Psoas muscle (tissue), 8 donors: ENCODE data around the gene CRTC3. TPM values are rescaled to one million over a fixed set of nuclear protein-coding genes. Genes with fewer than 3 reads are reported as not detected.
"Not testable (repeated sequence)": the region's sequence is repeated elsewhere in the genome, so short reads cannot be mapped to it uniquely, and the experiment has no call there.

Experiments
- ATAC-seq, 4 donors: fragments of 200-7000 bp; cut with Tn5 transposase; one replicate each; pipeline ENCODE4 v1.9.1; 2020; ENCODE audit warnings: moderate library complexity in 3 of 4, mild to moderate bottlenecking in 2 of 4
- DNase-seq, 2 donors: peaks; one replicate each; pipeline ENCODE4 v3.0.0-alpha.2; 2020
- H3K27ac ChIP-seq: fragments of 200-600 bp; one replicate; pipeline ENCODE4 v1.8.0; 2022
- H3K27me3 ChIP-seq, 3 donors: fragments of 200-600 bp in 1 of 3; one replicate each; pipeline versions ENCODE4 v1.6.1 to v1.8.0; 2013 to 2022; ENCODE audit warnings: low read length in 2 of 3, mild to moderate bottlenecking in 2 of 3, moderate library complexity in 1 of 3; ENCODE audit not compliant: insufficient read depth in 3 of 3
- H3K36me3 ChIP-seq, 2 donors: fragments of 200-600 bp in 1 of 2; one replicate each; pipeline versions ENCODE4 v1.6.1 to v1.8.0; 2013 to 2022; ENCODE audit warnings: low read depth in 1 of 2, mild to moderate bottlenecking in 1 of 2, moderate library complexity in 1 of 2; ENCODE audit not compliant: insufficient read depth in 1 of 2
- H3K4me1 ChIP-seq: fragments of 200-600 bp; one replicate; pipeline ENCODE4 v1.8.0; 2022
- H3K4me3 ChIP-seq: fragments of 200-600 bp; one replicate; pipeline ENCODE4 v1.8.0; 2022; ENCODE audit warnings: mild to moderate bottlenecking
- H3K9me3 ChIP-seq: fragments of 200-600 bp; one replicate; pipeline ENCODE4 v1.8.0; 2022
- CTCF ChIP-seq: fragments of 200-600 bp; IDR thresholded peaks from one replicate; pipeline ENCODE4 v1.8.0; 2022; ENCODE audit warnings: antibody characterized with exemption
- WGBS, 3 donors: extraction: QIAGEN DNeasy Blood & Tissue Kit; methylation state at CpG; one replicate each; pipeline versions ENCODE4 v1.1.6 to v1.1.7; 2013; 5-methylcytosine and 5-hydroxymethylcytosine counted together
- intact Hi-C, 2 donors: fragments of 100-400 bp; cut with DNase I; formaldehyde crosslinking; loops; one replicate each; pipeline versions ENCODE4 v1.11.0 to v1.14.2; 2022
- polyA plus RNA-seq, 3 donors: library from polyadenylated mRNA; stranded (reverse); fragments of 200-250 nt; gene quantifications; one replicate each; pipeline ENCODE4 v1.2.3, GENCODE V29; 2013
- total RNA-seq, 4 donors: library from RNA; stranded (reverse); fragmentation: NEBNext Ultra II Directional in 2 of 4; extraction: Animal tissue kit (Norgen Biotek cat#: 25700) in 2 of 4; gene quantifications; one replicate each; pipeline versions ENCODE4 v1.2.1 to v1.2.4, GENCODE V29; 2021 to 2023
- donor health status: healthy with polysubstance abuse.
- donor health status: DM: no; HTN: no; CAD: no; lungs with moderate emphysema.
- donor health status: Bipolar disorder and iron deficiency.
- donor health status: healthy.
- donor health status: DM: yes; HTN: yes; CAD: no.
- donor health status: DM: no; HTN: no; CAD: no.
- donor health status: DM: no; HTN: no; CAD: no.
- donor health status: DM: yes; HTN: yes; CAD: no.

CRTC3 gene
- total and polyA plus RNA-seq, 7 donors = 6.9 to 30.8 (median 15.3) TPM

GRCh38 chr15:90629217-90629616 is 99.5 kb downstream of the CRTC3 start:
- intact Hi-C loops = no loop called here
- H3K36me3 ChIP-seq = peaks cover 6 to 84% of the 10 kb centered on the region in 2 donors
- H3K27me3 ChIP-seq = no peaks in the 10 kb centered on the region
- H3K4me1 ChIP-seq = peaks cover 6% of the 10 kb centered on the region
- no peak for DNase-seq
- no peak overlapping the region for H3K4me3 ChIP-seq
- no peaks in the 10 kb centered on the region for H3K9me3 ChIP-seq
- no peak overlapping the region for H3K27ac ChIP-seq
- 88 to 93% (median 92%) methylated on average over 12 of the region's 12 CpGs for WGBS, 3 donors
- no peak for TF ChIP-seq CTCF
- ATAC-seq = no peak

- WGBS, 3 donors = 94 to 98% (median 95%) methylated on average over 3 of the region's 3 CpGs
- H3K4me1 ChIP-seq = no peaks in the 10 kb centered on the region
- intact Hi-C loops = no loop called here
- H3K36me3 ChIP-seq = peaks cover 3 to 74% of the 10 kb centered on the region in 2 donors
- ATAC-seq (no peak), DNase-seq (no peak)
- H3K4me3 ChIP-seq = no peak overlapping the region
- no peaks in the 10 kb centered on the region for H3K27me3 ChIP-seq
- no peaks in the 10 kb centered on the region for H3K9me3 ChIP-seq
- no peak overlapping the region for H3K27ac ChIP-seq
- no peak for TF ChIP-seq CTCF
Observed at GRCh38 chr15:90633360-90633759, 103.6 kb downstream of the CRTC3 start.

- H3K36me3 ChIP-seq = peaks cover 0 to 74% of the 10 kb centered on the region in 2 donors
- DNase-seq, H3K4me1 ChIP-seq, intact Hi-C loops, H3K27ac ChIP-seq, H3K4me3 ChIP-seq, H3K9me3 ChIP-seq, ATAC-seq, H3K27me3 ChIP-seq: not testable (repeated sequence)
- WGBS, 3 donors = 38 to 62% (median 56%) methylated on average over 1 to 2 of the region's 3 CpGs
Observed at GRCh38 chr15:90636993-90637392, 107.3 kb downstream of the CRTC3 start.

- no peak for TF ChIP-seq CTCF
- Histone ChIP-seq H3K4me3 (no peak overlapping the region), H3K4me1 (no peaks in the 10 kb centered on the region), H3K36me3 (peaks cover 2 to 74% of the 10 kb centered on the region in 2 donors), H3K27me3 (no peaks in the 10 kb centered on the region), H3K9me3 (no peaks in the 10 kb centered on the region), H3K27ac (no peak overlapping the region)
- no peak for ATAC-seq
- whole genome bisulfite sequencing, 3 donors = 57 to 75% (median 67%) methylated on average over 6 of the region's 6 CpGs
- DNase-seq = no peak
- intact Hi-C loops = no loop called here
Observed at GRCh38 chr15:90637693-90638092, 108.0 kb downstream of the CRTC3 start.

- intact Hi-C loops = no loop called here
- Histone ChIP-seq H3K36me3 (peaks cover 6 to 74% of the 10 kb centered on the region in 2 donors), H3K9me3 (peaks cover 1% of the 10 kb centered on the region), H3K4me1 (no peaks in the 10 kb centered on the region), H3K4me3 (no peak overlapping the region), H3K27ac (no peak overlapping the region), H3K27me3 (no peaks in the 10 kb centered on the region)
- no peak for TF ChIP-seq CTCF
- 66 to 71% (median 69%) methylated on average over 12 of the region's 12 CpGs for WGBS, 3 donors
- DNase-seq (no peak), ATAC-seq (no peak)
Observed at GRCh38 chr15:90638201-90638691, 108.5 kb downstream of the CRTC3 start.
